GM19328 (cell line): ENCODE results near the gene CCDC167.

Experiments used
- ATAC-seq: cut with Tn5 transposase; IDR thresholded peaks from one replicate; pipeline ENCODE4 v1.9.1; 2021; ENCODE audit warnings: mild to moderate bottlenecking, moderate library complexity; ENCODE audit not compliant: unreplicated experiment

The CCDC167 gene

GRCh38 chr6:37499433-37500293, at the start of gene CCDC167:
Gene CCDC167, minus strand, starts transcription at chr6:37499893. Its CDS starts 30 bp downstream, at chr6:37499863.
- ATAC-seq, result peak; percentile 80

- ATAC-seq, result no peak
Observed at GRCh38 chr6:37549154-37549553, 49.5 kb upstream of the CCDC167 start.

DNA sequence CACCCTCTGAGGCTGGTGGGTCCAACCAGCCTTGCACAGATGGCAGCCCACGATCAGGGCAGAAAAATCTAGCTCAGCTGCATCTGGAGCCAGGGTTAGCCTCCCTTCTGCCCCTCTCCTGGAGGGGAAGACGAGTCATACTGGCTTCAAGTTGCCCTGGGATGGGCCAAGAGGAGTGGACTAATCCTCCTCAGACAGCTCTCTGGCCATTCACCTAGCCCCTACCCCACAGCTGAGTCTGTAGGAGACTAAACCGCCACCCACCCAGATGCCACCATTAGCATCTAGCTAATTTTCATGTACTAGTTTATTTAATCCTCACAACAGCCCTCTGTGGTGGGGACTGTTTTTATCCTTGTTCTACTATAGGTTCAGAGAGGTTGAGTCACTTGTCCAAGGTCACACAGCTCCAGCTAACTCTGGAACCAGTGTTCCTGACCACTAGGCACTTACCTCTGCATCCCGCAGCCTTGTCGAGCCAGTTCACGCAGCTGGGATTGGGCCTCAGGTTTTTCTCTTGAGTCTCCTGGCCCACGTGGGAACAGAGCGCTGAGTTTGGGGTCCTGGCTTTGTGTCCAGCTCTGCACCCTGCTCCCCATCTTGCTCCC, 48.5 kb upstream of the CCDC167 start:
- no peak for ATAC-seq

- no peak for ATAC-seq
Observed at GRCh38 chr6:37547564-37548061, 47.9 kb upstream of the CCDC167 start.

DNA sequence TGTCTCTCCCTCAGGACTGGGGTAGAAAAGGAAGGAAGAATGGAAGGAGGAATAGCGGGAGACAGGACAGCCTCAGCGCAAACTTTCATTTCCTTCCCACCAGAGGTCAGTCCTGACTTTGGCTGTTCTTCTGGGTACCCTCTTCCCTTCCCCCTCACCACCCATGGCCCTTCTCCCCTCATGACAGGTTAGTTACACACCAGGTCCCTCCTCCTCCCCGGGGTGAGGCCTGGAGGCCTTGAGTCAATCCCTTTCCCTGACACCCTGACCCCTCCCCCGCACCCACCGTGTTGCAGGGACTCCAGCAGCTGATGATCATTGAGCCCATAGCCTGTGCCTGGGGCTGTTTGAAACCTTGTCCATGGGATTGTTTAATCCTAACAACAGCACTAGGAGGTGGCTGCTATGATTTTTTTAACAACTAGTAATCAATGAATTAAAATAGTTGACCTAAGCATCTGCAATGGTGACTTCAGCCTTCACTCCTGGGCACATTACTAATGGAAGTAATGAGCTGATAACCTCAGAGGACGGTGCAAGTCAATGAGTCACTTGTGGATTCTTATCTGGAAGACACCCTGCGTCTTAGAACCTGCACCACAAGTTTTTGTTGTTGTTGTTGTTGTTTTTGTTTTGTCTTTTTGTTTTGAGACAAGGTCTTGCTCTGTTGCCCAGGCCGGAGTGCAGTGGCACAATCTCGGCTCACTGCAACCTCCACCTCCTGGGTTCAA, 46.6 kb upstream of the CCDC167 start:
- ATAC-seq, result no peak

DNA sequence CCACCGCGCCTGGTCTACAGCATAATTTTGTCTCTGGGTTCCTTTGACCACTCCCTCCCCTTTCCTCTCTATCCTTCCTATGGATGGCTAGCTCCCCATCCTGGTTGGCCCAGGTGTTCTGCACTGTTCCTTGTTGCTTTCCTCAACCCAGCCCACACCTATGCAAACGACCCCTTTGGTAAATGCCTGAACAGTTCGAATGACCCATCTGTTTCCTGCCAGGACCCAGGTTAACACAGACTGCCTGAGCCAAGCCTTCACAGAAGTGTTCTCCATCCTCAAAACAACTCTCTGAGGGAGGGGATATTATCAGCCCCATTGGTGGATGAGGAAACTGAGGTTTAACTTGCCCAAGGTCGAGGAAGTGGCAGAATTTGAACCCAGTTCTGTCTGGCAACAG, 44.8 kb upstream of the CCDC167 start:
- ATAC-seq, result no peak

DNA sequence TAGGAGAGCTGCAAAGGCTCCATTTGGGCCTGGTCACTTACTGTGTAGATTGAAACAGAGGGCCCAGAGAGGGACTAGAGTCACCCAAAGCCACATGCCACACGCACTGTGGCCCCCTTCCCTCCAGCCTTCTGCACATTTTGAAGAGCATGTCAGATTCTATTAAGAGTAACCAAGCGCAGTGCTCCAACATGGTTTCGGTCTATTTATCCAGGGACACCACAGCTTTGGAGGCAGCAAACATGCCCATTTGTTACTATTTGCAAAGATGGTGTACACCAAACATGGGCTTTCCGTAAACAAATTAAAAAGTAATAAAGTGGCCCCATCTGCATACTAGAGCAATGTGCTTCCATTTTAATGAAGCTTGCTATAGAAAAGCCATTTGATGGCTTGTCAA, 43.7 kb upstream of the CCDC167 start:
- ATAC-seq, result no peak

DNA sequence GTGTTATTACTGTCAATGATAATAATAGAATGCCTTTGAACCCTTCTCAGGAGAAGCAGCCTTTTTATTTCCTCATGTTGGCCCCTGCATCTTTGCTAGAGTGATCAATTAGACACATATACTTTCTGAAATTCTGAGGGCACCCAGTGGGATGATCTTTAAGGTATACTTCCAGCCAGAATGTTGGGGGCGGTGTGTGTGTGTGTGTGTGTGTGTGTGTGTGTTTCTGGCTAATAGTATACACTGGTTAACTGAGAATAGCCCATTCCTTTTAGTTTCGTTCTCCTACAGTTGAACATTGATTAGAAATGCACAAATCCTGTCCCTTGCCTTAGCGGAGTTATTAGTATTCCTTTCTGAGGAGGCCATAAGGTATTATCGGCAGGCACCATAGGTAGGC, 41.7 kb upstream of the CCDC167 start:
- ATAC-seq, result no peak

- no peak for ATAC-seq
Observed at GRCh38 chr6:37540390-37540789, 40.7 kb upstream of the CCDC167 start.

- no peak for ATAC-seq
Observed at GRCh38 chr6:37540029-37540352, 40.3 kb upstream of the CCDC167 start.

DNA sequence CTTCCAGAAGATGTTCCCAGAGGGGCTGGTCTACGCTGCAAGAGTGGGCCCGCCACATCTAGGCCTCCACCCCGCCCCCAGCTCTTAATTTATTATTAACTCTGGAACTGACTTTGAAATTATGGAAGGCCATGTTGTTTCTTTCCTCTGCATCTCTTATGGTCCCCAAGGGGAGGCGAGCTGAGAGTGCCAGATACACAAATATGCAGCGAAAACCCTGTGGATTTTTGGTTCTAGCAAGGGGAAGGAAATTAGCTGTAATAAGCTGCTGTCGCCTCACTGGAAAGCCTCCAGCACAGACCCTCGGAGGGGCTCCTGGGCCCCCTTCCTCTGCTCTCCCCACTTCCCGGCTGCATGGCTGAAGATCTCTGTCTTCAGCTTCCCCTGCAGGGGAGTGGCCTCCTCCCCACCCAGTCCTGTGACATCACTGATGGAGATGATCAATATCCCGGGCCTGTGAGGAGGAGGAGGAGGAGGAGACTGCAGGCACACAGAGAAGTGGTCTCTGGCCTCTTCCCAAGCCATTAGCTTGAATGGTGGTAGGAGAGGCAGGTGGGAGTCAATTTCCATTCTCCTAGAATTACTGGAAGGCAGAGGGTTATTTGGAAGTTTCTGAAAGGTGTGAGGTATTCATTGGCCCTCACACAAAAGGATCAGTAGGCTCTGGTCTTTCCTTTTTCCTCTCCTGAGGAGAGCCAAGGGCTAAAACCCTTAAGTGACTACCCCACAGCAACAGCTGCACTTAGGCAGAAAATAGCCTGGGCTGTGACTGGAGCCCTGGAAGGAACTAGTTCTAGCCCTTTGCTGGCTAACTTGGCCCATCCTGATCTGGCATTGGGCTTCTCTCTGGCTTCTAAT, 39.7 kb upstream of the CCDC167 start:
- no peak for ATAC-seq

DNA sequence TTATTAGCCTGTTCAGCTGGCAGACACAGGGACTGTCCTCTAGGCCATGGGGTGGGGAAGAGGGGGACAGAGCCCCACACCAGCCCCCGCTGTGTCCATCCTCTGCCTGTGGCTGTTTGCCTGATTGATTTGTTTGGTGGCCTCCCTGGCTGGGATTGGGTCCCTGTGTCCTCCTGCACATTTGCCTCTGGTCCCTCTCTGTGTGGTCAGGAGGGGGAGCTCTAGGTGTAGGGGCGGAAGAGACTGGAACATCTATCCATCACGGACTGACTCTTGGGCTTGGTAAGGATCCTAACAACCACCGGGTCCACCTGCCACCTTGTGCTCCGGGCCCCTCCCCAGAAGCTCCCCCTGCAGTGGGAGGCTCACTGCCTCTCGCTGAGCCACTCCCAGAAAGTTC, 38.4 kb upstream of the CCDC167 start:
- ATAC-seq, result no peak

DNA sequence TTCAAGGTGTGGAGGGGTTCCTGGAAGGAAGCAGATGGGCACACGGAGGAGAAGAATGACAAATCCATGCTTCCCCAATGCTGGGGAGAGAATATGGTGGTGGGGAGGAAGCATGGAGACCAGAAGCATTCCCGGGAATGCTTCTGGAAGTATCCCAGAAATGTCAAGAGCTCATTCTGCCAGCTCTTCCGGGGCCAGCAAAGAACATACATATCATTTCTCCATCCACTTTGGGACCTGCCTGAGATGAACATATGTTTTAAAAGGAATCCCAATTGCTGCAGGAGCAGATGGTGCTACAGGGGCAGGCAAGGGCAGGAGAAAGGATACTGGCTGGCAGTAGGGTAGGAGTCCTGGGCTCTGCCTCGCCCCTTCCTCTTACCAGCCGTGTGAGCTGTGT, 37.9 kb upstream of the CCDC167 start:
- no peak for ATAC-seq

DNA sequence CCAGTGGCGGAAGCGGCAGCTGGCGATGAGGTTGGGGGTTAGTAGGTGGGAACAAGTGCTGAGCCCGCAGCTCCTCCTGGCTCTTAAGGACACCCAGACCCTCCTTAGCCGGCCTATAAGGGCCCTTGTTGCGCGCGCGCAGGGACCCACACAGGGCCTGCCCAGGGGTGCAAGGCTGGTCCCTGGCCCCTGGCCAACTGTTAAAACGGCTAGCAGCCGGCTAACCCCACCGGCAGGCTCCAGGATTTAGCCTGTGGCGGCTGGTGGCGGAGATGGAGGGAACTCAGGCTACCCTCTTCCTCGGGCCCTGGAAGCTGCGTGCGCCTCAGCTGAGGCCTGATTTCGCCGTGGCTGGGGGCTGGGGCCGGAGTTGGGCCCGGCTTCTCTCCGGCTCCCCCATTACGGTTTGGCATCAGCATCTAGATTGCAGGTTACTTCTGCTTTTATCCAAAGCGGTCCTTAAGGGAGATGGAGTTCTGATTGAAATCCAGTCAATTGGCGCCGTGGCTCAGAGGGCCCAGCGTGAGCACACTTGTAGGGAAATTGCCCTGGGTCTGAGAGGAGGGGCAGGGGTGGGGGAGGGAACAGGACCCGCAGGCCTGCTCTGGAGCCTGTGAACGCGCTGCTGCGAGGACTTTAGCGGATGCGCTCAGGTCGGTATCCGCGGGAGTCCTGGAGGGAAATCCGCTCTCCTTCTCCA, 36.9 kb upstream of the CCDC167 start:
- no peak for ATAC-seq

- no peak for ATAC-seq
Observed at GRCh38 chr6:37535759-37536490, 36.2 kb upstream of the CCDC167 start.

GRCh38 chr6:37535428-37535758, 35.7 kb upstream of the CCDC167 start:
- ATAC-seq, result no peak

GRCh38 chr6:37534893-37535292, 35.2 kb upstream of the CCDC167 start:
- no peak for ATAC-seq

DNA sequence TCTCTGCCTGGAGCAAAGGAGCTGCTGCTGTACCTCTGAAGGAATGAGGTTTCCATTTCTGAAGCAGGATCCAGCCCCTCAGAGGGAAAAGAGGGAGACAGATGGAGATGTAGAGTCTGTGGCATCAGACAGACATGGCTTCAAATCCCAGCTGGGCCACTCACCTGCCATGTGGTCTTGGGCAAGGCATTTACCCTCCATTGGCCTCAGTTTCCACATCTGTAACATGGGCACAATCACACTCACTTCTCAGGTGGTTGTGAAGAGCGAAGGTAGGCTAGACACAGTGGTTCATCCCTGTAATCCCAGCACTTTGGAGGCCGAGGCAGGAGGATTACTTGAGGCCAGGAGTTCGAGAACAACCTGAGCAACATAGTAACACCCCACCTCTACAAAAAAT, 32.4 kb upstream of the CCDC167 start:
- ATAC-seq, result no peak

DNA sequence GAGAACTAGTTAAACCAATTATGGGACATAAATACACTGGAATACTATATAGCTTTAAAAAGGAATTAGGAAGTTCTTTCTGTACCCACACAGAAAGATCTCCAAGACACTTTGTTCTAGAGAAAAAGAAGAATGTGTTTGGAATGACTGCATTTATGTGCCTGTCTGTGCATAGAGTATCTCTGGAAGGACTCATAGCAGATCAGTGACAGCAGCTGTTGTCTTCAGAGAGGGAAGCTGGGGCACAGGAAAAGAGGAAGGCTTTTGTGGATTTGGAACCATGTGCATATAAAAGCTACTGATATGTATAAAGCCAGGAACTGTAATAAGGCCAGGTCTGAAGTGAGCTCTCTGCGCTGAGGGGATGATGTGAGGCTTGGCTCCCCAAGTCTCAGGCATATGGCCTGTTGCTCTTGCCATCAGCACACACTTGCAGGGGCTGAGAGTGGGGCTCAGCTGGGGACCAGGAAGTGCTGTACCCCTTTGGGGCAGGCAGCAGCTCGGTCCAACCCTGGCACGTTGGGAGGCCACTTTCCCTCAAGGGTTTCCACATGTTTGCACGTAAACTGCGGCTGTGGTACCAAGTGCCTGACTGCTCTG, 31.8 kb upstream of the CCDC167 start:
- no peak for ATAC-seq
